ENCODE results near the gene TNS3.
"Not testable (repeated sequence)": the region's sequence is repeated elsewhere in the genome, so short reads cannot be mapped to it uniquely, and the experiment has no call there.

TNS3 gene

GRCh38 chr7:47482013-47482875 is 99.7 kb downstream of the TNS3 start:
- no peak for DNase-seq

- DNase-seq, result no peak
Observed at GRCh38 chr7:47481541-47482012, 100.3 kb downstream of the TNS3 start.

- no peak for DNase-seq
Observed at GRCh38 chr7:47480576-47481538, 101.1 kb downstream of the TNS3 start.

- no peak for DNase-seq
Observed at GRCh38 chr7:47479821-47480575, 101.9 kb downstream of the TNS3 start.

GRCh38 chr7:47478926-47479711 is 102.8 kb downstream of the TNS3 start:
- no peak for DNase-seq

- no peak for DNase-seq
Observed at GRCh38 chr7:47478017-47478344, 103.9 kb downstream of the TNS3 start.

GRCh38 chr7:47477191-47478016 is 104.5 kb downstream of the TNS3 start:
- no peak for DNase-seq

- no peak for DNase-seq
Observed at GRCh38 chr7:47475880-47476227, 106.1 kb downstream of the TNS3 start.

GRCh38 chr7:47474937-47475879 is 106.7 kb downstream of the TNS3 start:
- DNase-seq, result no peak

GRCh38 chr7:47474211-47474936 is 107.5 kb downstream of the TNS3 start:
- DNase-seq, result no peak

GRCh38 chr7:47473499-47474210 is 108.3 kb downstream of the TNS3 start:
- no peak for DNase-seq

- no peak for DNase-seq
Observed at GRCh38 chr7:47472444-47473157, 109.3 kb downstream of the TNS3 start.

- no peak for DNase-seq
Observed at GRCh38 chr7:47471831-47472230, 110.1 kb downstream of the TNS3 start.

- DNase-seq, result no peak
Observed at GRCh38 chr7:47471358-47471703, 110.6 kb downstream of the TNS3 start.

- no peak for DNase-seq
Observed at GRCh38 chr7:47470567-47471357, 111.1 kb downstream of the TNS3 start.

GRCh38 chr7:47469846-47470245 is 112.1 kb downstream of the TNS3 start:
- DNase-seq, result not testable (repeated sequence)

- DNase-seq, result no peak
Observed at GRCh38 chr7:47466832-47467231, 115.1 kb downstream of the TNS3 start.
